ENCODE data around the gene INPPL1. TPM values are rescaled to one million over a fixed set of nuclear protein-coding genes. Genes with fewer than 3 reads are reported as not detected.
A peak's percentile ranks its signal among the peaks of the same experiment; 100 is the strongest.

INPPL1 gene
- total and polyA plus RNA-seq, 12 donors: 50.1 to 146 (median 107) TPM

GRCh38 chr11:72220696-72221363 lies 3.7 kb upstream of the INPPL1 start:
- peaks cover 0 to 21% (median 0%) of the 10 kb centered on the region in 7 donors for H3K27me3 ChIP-seq
- no peak for TF ChIP-seq CTCF (IDR thresholded peaks at IDR 0.05)
- H3K36me3 ChIP-seq: no peaks in the 10 kb centered on the region
- H3K4me3 ChIP-seq: no peak overlapping the region
- no peak for DNase-seq
- H3K27ac ChIP-seq: no peak overlapping the region
- ATAC-seq: no peak
- H3K4me1 ChIP-seq: peaks cover 5 to 37% (median 19%) of the 10 kb centered on the region in 9 donors
- 87 to 90% methylated on average over 10 of the region's 10 CpGs for WGBS, 2 donors
- intact Hi-C loops (cut with DNase I): loop anchor here in 3 of 10 donors (5.0 to 10.0 kb wide), 3 partner anchors 194 to 206 kb away; no protein-coding TSS in a partner anchor
- no peaks in the 10 kb centered on the region for H3K9me3 ChIP-seq

GRCh38 chr11:72221386-72222075 lies 3.0 kb upstream of the INPPL1 start:
- intact Hi-C loops (cut with DNase I): loop anchor here in 4 of 10 donors (2.0 to 10.0 kb wide), 4 partner anchors 109 to 207 kb away; partner anchors contain the start of gene ANAPC15 (in 1 of the 4)
- TF ChIP-seq CTCF (IDR thresholded peaks at IDR 0.05): no peak
- Histone ChIP-seq H3K27ac (peak overlapping the region in 3 of 10 donors; percentile 99 to 100 (median 99)), H3K27me3 (peaks cover 0 to 17% (median 0%) of the 10 kb centered on the region in 7 donors), H3K4me1 (peaks cover 5 to 44% (median 21%) of the 10 kb centered on the region in 9 donors), H3K36me3 (peaks cover 0 to 3% (median 0%) of the 10 kb centered on the region in 9 donors), H3K9me3 (no peaks in the 10 kb centered on the region), H3K4me3 (no peak overlapping the region)
- no peak for ATAC-seq
- no peak for DNase-seq
- WGBS, 2 donors: 90% methylated on average over 7 of the region's 7 CpGs

- intact Hi-C loops (cut with DNase I): loop anchor here in 4 of 10 donors (2.0 to 10.0 kb wide), 4 partner anchors 109 to 207 kb away; partner anchors contain the start of gene ANAPC15 (in 1 of the 4)
- ATAC-seq: no peak
- TF ChIP-seq CTCF (IDR thresholded peaks at IDR 0.05): no peak
Measured at GRCh38 chr11:72222106-72222891, 2.3 kb upstream of the INPPL1 start.

More at GRCh38 chr11:72222106-72222891, 2.3 kb upstream of the INPPL1 start:
- peaks cover 0 to 11% (median 0%) of the 10 kb centered on the region in 9 donors for H3K36me3 ChIP-seq
- no peaks in the 10 kb centered on the region for H3K9me3 ChIP-seq
- DNase-seq: no peak
- H3K4me3 ChIP-seq: peak overlapping the region; percentile 57 to 94 (median 84)
- WGBS, 2 donors: 62% methylated on average over 6 of the region's 6 CpGs
- H3K27me3 ChIP-seq: peaks cover 0 to 11% (median 0%) of the 10 kb centered on the region in 7 donors
- peak overlapping the region; percentile 94 to 100 (median 99) for H3K27ac ChIP-seq
- peaks cover 5 to 50% (median 21%) of the 10 kb centered on the region in 9 donors for H3K4me1 ChIP-seq
